GM12872 (cell line): ENCODE results near the gene GLIS1.
A peak's percentile ranks its signal among the peaks of the same experiment; 100 is the strongest.

Source experiments
- CTCF ChIP-seq: IDR thresholded peaks from 3 replicates; pipeline ENCODE4 v1.5.1; 2011; ENCODE audit warnings: low read depth, mild to moderate bottlenecking, low read length, moderate library complexity; ENCODE audit not compliant: insufficient read depth

Gene GLIS1

GRCh38 chr1:53754484-53755312 lies 15.7 kb upstream of the GLIS1 start:
- TF ChIP-seq CTCF: peak; percentile 75

- no peak for TF ChIP-seq CTCF
Measured at GRCh38 chr1:53752281-53752680, 13.3 kb upstream of the GLIS1 start.

- TF ChIP-seq CTCF: no peak
Measured at GRCh38 chr1:53747841-53748240, 8.9 kb upstream of the GLIS1 start.

GRCh38 chr1:53740621-53741105 lies 1.7 kb upstream of the GLIS1 start:
- TF ChIP-seq CTCF: no peak

- TF ChIP-seq CTCF: no peak
Measured at GRCh38 chr1:53738205-53739108, 507 bp downstream of the GLIS1 start.

GRCh38 chr1:53737648-53738204 lies 1.2 kb downstream of the GLIS1 start:
- TF ChIP-seq CTCF: no peak

- TF ChIP-seq CTCF: no peak
Measured at GRCh38 chr1:53736290-53736689, 2.7 kb downstream of the GLIS1 start.
